GM12878 (cell line): ENCODE data around the gene SSBP4.

ENCODE experiments used
- MYC ChIP-seq: IDR thresholded peaks from 2 replicates; pipeline ENCODE4 v1.6.1; 2011; ENCODE audit warnings: mild to moderate bottlenecking, low read length, moderate library complexity, inconsistent platforms; ENCODE audit not compliant: insufficient read depth, insufficient replicate concordance, insufficient read length, severe bottlenecking
- TF ChIP-seq, protein P1 (sequence below), 3 experiments: IDR thresholded peaks in 2 of 3; conservative IDR thresholded peaks in 1 of 3; 2 replicates each; pipeline ENCODE4 v1.5.1; 2011; ENCODE audit warnings: low read depth in 3 of 3, low read length in 3 of 3, mild to moderate bottlenecking in 3 of 3, control low read depth in 2 of 3, moderate library complexity in 2 of 3, inconsistent platforms in 1 of 3, mixed read lengths in 1 of 3; ENCODE audit not compliant: control insufficient read depth in 2 of 3, insufficient read depth in 1 of 3; ENCODE audit errors: extremely low read depth in 1 of 3

DNA sequence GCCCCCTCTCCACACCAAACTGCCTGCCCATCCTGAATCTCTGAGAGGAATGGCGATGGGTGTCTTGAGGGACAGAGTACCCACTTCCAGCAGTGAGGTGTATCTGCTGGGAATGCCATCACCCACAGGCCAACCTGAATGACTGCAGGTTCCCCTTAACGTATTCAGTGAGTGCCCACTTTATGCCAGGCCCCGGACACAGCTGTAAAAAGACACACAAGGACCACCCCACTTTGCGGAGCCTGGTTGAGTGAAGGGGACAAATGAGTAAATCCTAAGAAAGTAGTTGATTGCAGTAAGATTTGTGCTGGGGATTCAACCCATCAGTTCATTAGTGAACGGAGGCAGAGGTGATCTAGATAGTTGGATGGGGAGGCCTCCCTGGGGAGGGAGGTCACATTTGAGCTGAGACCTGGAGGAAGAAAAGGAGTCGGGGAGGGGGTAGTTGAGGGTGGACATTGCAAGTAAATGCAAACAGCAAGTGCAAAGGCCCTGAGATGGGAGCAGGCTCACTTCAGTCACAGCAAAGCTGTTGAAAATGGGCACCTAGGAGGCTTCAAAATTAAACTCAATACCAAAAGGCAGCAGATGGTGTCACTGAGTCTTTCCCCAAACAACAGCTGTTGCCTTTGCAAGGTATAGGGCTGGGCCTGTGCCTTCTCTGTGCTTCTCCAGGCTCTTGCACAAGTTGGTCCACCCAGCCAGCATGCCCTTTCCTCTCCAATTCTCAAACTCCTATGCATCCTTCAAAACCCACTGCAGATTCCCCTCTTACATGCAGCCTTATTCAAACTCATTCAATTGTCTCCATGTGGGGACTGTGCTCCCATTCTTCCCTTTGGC lies 28.9 kb upstream of the SSBP4 start:
- TF ChIP-seq, protein P1, sequence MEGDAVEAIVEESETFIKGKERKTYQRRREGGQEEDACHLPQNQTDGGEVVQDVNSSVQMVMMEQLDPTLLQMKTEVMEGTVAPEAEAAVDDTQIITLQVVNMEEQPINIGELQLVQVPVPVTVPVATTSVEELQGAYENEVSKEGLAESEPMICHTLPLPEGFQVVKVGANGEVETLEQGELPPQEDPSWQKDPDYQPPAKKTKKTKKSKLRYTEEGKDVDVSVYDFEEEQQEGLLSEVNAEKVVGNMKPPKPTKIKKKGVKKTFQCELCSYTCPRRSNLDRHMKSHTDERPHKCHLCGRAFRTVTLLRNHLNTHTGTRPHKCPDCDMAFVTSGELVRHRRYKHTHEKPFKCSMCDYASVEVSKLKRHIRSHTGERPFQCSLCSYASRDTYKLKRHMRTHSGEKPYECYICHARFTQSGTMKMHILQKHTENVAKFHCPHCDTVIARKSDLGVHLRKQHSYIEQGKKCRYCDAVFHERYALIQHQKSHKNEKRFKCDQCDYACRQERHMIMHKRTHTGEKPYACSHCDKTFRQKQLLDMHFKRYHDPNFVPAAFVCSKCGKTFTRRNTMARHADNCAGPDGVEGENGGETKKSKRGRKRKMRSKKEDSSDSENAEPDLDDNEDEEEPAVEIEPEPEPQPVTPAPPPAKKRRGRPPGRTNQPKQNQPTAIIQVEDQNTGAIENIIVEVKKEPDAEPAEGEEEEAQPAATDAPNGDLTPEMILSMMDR (IDR thresholded peaks at IDR 0.05 in 2 of 3, conservative IDR thresholded peaks at IDR 0.05 in 1 of 3; ENCODE audit: control insufficient read depth in 2 of 3, extremely low read depth in 1 of 3, insufficient read depth in 1 of 3, low read depth in 3 of 3, low read length in 3 of 3), result no peak
- TF ChIP-seq MYC, result no peak
